PC-3 (cell line): ENCODE data around the gene PPP1R16B. TPM values are rescaled to one million over a fixed set of nuclear protein-coding genes. Genes with fewer than 3 reads are reported as not detected.

ENCODE experiments used
- ATAC-seq: fragments of 200-7000 bp; cut with Tn5 transposase; 2 replicates; pipeline ENCODE4 v1.9.1; 2020; ENCODE audit warnings: mild to moderate bottlenecking, moderate library complexity
- BruUV-seq: library from RNA; stranded (reverse); fragments of 400-500 nt; replicated peaks from 2 replicates; lab custom pipeline; 2021; lab: Mats Ljungman, UMichigan
- CTCF ChIA-PET: fragments of 300-600 bp; sonication (Branson Sonifier 250); formaldehyde crosslinking; loops from one replicate; lab custom pipeline; 2022; ENCODE audit warnings: antibody characterized with exemption; lab: Charles Lee
- POLR2A ChIA-PET: fragments of 300-600 bp; sonication (Branson Sonifier 250); formaldehyde crosslinking; loops from one replicate; lab custom pipeline; 2022; ENCODE audit warnings: antibody characterized with exemption; ENCODE audit not compliant: unreplicated experiment; lab: Charles Lee
- DNase-seq: peaks from one replicate; pipeline ENCODE4 v3.0.0-alpha.2; 2015
- H2AFZ ChIP-seq: fragments of 300-600 bp; sonication (generic); 2 replicates; pipeline ENCODE4 v1.6.0; 2016; ENCODE audit warnings: antibody characterized with exemption, low read length
- H3F3A ChIP-seq: fragments of 300-600 bp; sonication (generic); one replicate; pipeline ENCODE4 v1.6.0; 2017; ENCODE audit warnings: antibody characterized with exemption, low read length, control low read depth, mild to moderate bottlenecking; ENCODE audit not compliant: unreplicated experiment
- H3K27ac ChIP-seq: fragments of 300-600 bp; sonication (generic); 2 replicates; pipeline ENCODE4 v1.5.1; 2016; ENCODE audit warnings: mild to moderate bottlenecking, low read length
- H3K27me3 ChIP-seq: fragments of 300-600 bp; sonication (generic); 2 replicates; pipeline ENCODE4 v1.6.1; 2016; ENCODE audit warnings: low read length, mixed read lengths
- H3K36me3 ChIP-seq: fragments of 300-600 bp; sonication (generic); 2 replicates; pipeline ENCODE4 v1.6.1; 2016; ENCODE audit warnings: low read depth, mixed run types, low read length, mixed read lengths
- H3K4me1 ChIP-seq: fragments of 300-600 bp; sonication (generic); 2 replicates; pipeline ENCODE4 v1.5.1; 2016; ENCODE audit warnings: low read length; ENCODE audit not compliant: insufficient read depth
- H3K4me2 ChIP-seq: fragments of 300-600 bp; sonication (generic); 2 replicates; pipeline ENCODE4 v1.6.0; 2016; ENCODE audit warnings: low read length
- H3K4me3 ChIP-seq: fragments of 300-600 bp; sonication (generic); 2 replicates; pipeline ENCODE4 v1.5.1; 2016; ENCODE audit warnings: mild to moderate bottlenecking, low read length, mixed read lengths
- H3K79me2 ChIP-seq: fragments of 300-600 bp; sonication (generic); 2 replicates; pipeline ENCODE4 v1.6.1; 2017; ENCODE audit warnings: low read length, mixed read lengths
- H3K9ac ChIP-seq: fragments of 300-600 bp; sonication (generic); 2 replicates; pipeline ENCODE4 v1.6.0; 2016; ENCODE audit warnings: mild to moderate bottlenecking, low read length
- H3K9me2 ChIP-seq: fragments of 300-600 bp; sonication (generic); replicated peaks from 2 replicates; pipeline ENCODE4 v1.6.1; 2016; ENCODE audit warnings: mixed run types, low read length, mixed read lengths
- H3K9me3 ChIP-seq: fragments of 300-600 bp; sonication (generic); 2 replicates; pipeline ENCODE4 v1.6.1; 2016; ENCODE audit warnings: low read length, mixed read lengths
- H4K20me1 ChIP-seq: fragments of 300-600 bp; sonication (generic); 2 replicates; pipeline ENCODE4 v1.6.1; 2016; ENCODE audit warnings: low read length, mixed read lengths
- EZH2 ChIP-seq: fragments of 300-600 bp; sonication (generic); IDR thresholded peaks from one replicate; pipeline ENCODE4 v1.6.1; 2017; ENCODE audit warnings: antibody characterized with exemption, mild to moderate bottlenecking, low read length; ENCODE audit not compliant: unreplicated experiment
- EZH2phosphoT487 ChIP-seq: fragments of 300-600 bp; sonication (generic); IDR thresholded peaks from 2 replicates; pipeline ENCODE4 v1.6.1; 2018; ENCODE audit warnings: mild to moderate bottlenecking, antibody characterized with exemption, low read length, borderline replicate concordance
- intact Hi-C: fragments of 100-400 bp; cut with micrococcal nuclease; formaldehyde crosslinking; loops from 2 replicates; pipeline ENCODE4 v1.9.0; 2023
- total RNA-seq: library from RNA; depleted of rRNA; stranded (reverse); fragments of >200 nt; gene quantifications from 2 replicates; pipeline ENCODE4 v1.2.3, GENCODE V29; 2014
- TF ChIP-seq, protein P1 (sequence below): fragments of 300-600 bp; sonication (generic); conservative IDR thresholded peaks from 2 replicates; pipeline ENCODE4 v1.5.1; 2017; ENCODE audit warnings: antibody characterized with exemption, low read depth, mild to moderate bottlenecking, low read length

The PPP1R16B gene
- total RNA-seq, 1 experiment from 2014 or later: 0.04 TPM

DNA sequence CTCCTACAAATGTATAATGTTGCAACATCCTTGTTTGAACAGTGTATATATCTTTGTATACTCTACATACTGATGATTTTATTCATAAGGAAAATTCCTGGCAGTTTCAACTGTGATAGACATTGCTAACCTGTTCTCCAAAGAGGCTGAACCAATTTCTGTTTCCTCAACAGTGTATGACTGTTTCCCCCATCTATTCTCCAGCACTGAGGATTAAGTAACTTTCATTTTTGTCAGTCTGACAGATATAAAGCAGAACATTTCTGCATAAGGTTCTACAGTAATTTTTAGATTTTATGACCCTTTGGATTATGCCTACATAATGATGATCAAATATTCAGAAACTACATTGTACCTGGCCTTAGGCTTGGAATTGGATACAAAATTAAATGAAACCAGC is 9.9 kb downstream of the PPP1R16B start:
- H3K4me1 ChIP-seq: no peaks in the 10 kb centered on the region
- no peak overlapping the region for H3K4me3 ChIP-seq
- ChIA-PET POLR2A (no interaction called here), CTCF (no interaction called here)
- DNase-seq (no peak), ATAC-seq (no peak)
- intact Hi-C loops: no loop called here
- TF ChIP-seq, protein P1, sequence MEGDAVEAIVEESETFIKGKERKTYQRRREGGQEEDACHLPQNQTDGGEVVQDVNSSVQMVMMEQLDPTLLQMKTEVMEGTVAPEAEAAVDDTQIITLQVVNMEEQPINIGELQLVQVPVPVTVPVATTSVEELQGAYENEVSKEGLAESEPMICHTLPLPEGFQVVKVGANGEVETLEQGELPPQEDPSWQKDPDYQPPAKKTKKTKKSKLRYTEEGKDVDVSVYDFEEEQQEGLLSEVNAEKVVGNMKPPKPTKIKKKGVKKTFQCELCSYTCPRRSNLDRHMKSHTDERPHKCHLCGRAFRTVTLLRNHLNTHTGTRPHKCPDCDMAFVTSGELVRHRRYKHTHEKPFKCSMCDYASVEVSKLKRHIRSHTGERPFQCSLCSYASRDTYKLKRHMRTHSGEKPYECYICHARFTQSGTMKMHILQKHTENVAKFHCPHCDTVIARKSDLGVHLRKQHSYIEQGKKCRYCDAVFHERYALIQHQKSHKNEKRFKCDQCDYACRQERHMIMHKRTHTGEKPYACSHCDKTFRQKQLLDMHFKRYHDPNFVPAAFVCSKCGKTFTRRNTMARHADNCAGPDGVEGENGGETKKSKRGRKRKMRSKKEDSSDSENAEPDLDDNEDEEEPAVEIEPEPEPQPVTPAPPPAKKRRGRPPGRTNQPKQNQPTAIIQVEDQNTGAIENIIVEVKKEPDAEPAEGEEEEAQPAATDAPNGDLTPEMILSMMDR: no peak
- TF ChIP-seq EZH2 (no peak), EZH2phosphoT487 (no peak)
- no peaks in the 10 kb centered on the region for H3K79me2 ChIP-seq
- H3K9me2 ChIP-seq: no peaks in the 10 kb centered on the region
- H3K4me2 ChIP-seq: no peak overlapping the region
- H2AFZ ChIP-seq: no peak overlapping the region
- H3K27ac ChIP-seq: no peak overlapping the region
- no peaks in the 10 kb centered on the region for H3K9me3 ChIP-seq
- H3F3A ChIP-seq: no peaks in the 10 kb centered on the region
- no peaks in the 10 kb centered on the region for H3K36me3 ChIP-seq
- no peak overlapping the region for H3K9ac ChIP-seq
- H3K27me3 ChIP-seq: peaks cover 71% of the 10 kb centered on the region
- H4K20me1 ChIP-seq: no peaks in the 10 kb centered on the region
- no TSS peak for BruUV-seq

DNA sequence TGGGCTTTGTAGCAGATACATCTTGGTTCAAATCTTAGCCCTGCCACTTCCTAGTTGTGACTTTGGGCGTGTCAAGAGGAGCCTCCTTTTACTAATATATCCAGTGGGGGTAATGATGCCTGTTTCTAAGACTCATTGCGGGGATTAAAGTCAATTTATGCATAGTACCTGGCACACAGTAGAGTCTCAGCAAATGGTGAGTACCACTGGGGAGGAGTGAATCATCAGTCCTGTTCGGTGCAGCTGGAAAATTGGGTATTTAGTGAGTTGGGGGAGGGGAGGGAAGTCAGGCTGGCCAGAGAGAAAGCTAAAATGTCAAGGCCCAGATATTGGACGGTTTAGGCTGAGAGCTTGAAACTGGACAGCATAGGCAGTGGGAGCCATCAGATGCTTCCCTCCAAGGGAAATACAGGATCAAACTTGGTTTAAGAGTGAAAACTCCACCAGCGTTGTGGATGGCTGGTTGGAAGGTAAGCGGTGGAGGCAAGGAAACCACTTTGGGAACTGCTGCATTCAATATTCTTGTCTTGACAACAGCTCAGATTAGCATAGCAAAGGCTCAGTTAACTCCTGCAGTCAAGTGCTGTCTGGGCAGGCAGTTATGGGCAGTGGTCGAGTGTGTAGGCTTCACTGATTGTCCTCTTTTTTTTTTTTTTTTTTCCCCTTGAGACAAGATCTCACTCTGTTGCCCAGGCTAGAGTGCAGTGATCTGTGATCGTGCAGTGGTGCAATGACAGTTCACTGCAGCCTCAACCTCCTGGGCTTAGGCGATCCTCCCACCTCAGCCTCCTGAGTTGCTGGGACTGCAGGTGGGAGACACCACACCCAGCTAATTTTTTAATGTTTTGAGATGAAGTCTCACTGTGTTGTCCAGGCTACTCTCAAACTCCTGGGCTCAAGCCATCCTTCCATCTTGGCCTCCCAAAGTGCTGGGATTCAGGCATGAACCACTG is 12.9 kb downstream of the PPP1R16B start:
- Histone ChIP-seq H3K9me2 (no peaks in the 10 kb centered on the region), H3F3A (no peaks in the 10 kb centered on the region), H4K20me1 (no peaks in the 10 kb centered on the region), H3K4me2 (no peak overlapping the region), H3K27me3 (peaks cover 62% of the 10 kb centered on the region), H2AFZ (no peak overlapping the region), H3K27ac (no peak overlapping the region), H3K4me1 (no peaks in the 10 kb centered on the region), H3K79me2 (no peaks in the 10 kb centered on the region), H3K4me3 (no peak overlapping the region), H3K36me3 (no peaks in the 10 kb centered on the region), H3K9ac (no peak overlapping the region), H3K9me3 (no peaks in the 10 kb centered on the region)
- DNase-seq (no peak), ATAC-seq (no peak)
- POLR2A ChIA-PET: no interaction called here
- no TSS peak for BruUV-seq
- no peak for TF ChIP-seq EZH2
- TF ChIP-seq, protein P1: no peak
- TF ChIP-seq EZH2phosphoT487: no peak
- CTCF ChIA-PET: no interaction called here
- intact Hi-C loops: no loop called here

DNA sequence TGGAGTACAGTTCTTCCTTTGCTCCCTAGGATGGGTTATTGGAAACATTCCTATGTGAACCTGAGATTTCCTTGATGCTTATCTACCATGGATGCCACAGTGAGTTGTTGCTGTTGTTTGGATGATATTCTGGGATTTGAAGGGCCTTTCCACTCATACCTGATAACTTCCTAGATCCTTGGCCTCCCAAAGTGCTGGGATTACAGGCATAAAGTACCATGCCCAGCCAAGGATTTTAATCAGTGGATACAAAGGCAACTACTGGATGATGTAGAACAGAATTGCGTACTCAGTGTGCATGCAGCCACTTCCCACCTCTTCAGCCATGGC is 20.0 kb downstream of the PPP1R16B start:
- H3K9me2 ChIP-seq: no peaks in the 10 kb centered on the region
- no peaks in the 10 kb centered on the region for H3K9me3 ChIP-seq
- BruUV-seq: no TSS peak
- TF ChIP-seq EZH2 (no peak), EZH2phosphoT487 (no peak)
- TF ChIP-seq, protein P1: no peak
- ChIA-PET CTCF (no interaction called here), POLR2A (no interaction called here)
- H3K36me3 ChIP-seq: no peaks in the 10 kb centered on the region
- H3K9ac ChIP-seq: no peak overlapping the region
- intact Hi-C loops: no loop called here
- no peaks in the 10 kb centered on the region for H4K20me1 ChIP-seq
- no peak for ATAC-seq
- no peak overlapping the region for H3K27ac ChIP-seq
- no peak overlapping the region for H3K4me2 ChIP-seq
- H3K4me1 ChIP-seq: peaks cover 13% of the 10 kb centered on the region; the same call in 1 of the 2 replicates
- H3K79me2 ChIP-seq: no peaks in the 10 kb centered on the region
- H3K27me3 ChIP-seq: peaks cover 29% of the 10 kb centered on the region; the same call in 1 of the 2 replicates
- H3F3A ChIP-seq: no peaks in the 10 kb centered on the region
- H3K4me3 ChIP-seq: no peak overlapping the region
- DNase-seq: no peak
- no peak overlapping the region for H2AFZ ChIP-seq
